ENCODE measurements around the gene FOXP1. TPM values are rescaled to one million over a fixed set of nuclear protein-coding genes. Genes with fewer than 3 reads are reported as not detected.

FOXP1 gene
- total RNA-seq, 4 donors from 2014 or later: 86.4 to 107 (median 93.8) TPM

DNA sequence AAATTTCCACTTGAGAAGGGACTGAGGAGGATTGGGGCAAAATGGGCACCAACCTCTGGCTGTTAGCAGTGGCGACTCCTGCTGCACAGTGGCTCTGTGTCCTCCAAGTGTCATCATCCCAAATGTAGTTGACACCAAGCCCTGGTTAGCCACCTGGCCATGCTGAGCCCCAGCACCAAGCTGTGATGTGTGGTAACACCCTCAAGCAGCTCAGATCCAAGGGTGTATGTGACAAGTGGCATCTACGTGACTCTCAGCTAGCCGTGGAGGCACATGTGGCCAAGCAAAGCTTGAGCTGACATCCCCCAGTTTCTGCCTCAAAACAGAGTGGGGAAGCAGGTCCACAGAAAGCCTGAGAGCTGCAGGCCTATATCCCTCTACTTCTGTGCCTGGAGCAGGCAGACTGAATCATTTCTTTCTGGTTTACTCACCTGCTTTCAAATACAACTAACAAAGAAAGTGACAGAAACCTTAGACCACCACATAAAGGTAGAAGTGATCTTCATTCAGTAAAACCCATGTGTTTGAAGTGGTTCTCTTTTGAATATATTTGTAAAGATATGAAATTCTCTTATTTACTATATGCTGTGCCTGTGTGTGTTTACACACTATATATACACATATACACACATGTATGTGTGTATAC is 40.0 kb downstream of the FOXP1 start:
- TF ChIP-seq, protein P1, sequence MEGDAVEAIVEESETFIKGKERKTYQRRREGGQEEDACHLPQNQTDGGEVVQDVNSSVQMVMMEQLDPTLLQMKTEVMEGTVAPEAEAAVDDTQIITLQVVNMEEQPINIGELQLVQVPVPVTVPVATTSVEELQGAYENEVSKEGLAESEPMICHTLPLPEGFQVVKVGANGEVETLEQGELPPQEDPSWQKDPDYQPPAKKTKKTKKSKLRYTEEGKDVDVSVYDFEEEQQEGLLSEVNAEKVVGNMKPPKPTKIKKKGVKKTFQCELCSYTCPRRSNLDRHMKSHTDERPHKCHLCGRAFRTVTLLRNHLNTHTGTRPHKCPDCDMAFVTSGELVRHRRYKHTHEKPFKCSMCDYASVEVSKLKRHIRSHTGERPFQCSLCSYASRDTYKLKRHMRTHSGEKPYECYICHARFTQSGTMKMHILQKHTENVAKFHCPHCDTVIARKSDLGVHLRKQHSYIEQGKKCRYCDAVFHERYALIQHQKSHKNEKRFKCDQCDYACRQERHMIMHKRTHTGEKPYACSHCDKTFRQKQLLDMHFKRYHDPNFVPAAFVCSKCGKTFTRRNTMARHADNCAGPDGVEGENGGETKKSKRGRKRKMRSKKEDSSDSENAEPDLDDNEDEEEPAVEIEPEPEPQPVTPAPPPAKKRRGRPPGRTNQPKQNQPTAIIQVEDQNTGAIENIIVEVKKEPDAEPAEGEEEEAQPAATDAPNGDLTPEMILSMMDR (IDR thresholded peaks at IDR 0.05): no peak
- TF ChIP-seq POLR2A (IDR thresholded peaks at IDR 0.05) (no peak), EP300 (IDR thresholded peaks at IDR 0.05) (no peak)
- Histone ChIP-seq H3K27ac (peak overlapping the region in 3 of 4 donors; percentile 19 to 71 (median 55)), H3K4me3 (peak overlapping the region in 1 of 4 donors; percentile 9)

DNA sequence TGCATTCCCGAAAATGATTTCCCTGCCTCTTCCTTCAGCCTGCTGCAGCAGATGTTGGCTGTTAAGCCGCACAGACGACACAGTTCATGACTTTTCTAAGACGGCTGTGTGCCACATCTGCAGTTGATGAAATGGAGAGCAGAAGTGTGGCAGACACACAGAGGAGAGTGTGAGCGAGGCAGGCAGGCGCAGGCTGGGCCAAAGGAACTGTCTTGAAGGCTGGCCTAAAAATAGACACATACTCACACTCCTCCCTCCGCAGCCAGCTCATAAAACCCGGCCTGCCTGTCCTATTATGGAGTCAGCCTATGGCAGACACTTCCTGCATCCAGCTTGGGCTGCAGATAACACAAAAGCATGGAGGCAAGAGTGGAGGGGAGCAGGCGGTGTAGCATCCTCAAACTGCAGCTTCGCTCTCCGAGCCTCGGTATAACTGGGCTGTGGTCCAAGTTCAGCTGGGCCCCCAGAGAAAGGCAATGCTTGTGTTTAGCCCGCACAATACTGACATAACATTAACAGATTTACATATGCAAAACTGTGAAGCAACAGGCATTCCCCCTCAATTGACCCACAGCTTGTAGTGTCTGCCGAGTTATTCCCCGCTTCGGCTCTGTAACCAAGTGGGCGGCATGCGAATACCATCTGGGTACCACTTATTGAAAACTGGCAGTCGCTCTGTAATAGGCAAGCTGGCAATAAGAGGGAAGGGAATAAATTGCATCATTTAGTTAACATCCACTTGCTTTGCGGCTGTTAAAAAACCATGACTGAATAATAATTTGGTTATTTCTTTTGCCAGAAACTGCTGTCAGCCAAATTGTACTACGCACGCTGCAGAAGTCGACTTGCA is 40.8 kb downstream of the FOXP1 start:
- Histone ChIP-seq H3K4me3 (peak overlapping the region in 3 of 4 donors; percentile 9 to 35 (median 17)), H3K9me3 (no peaks in the 10 kb centered on the region), H3K27me3 (no peaks in the 10 kb centered on the region), H3K4me1 (peaks cover 0 to 36% (median 10%) of the 10 kb centered on the region in 4 donors), H3K27ac (peak overlapping the region in 3 of 4 donors; percentile 10 to 71 (median 55)), H3K36me3 (no peaks in the 10 kb centered on the region)
- TF ChIP-seq, protein P1 (IDR thresholded peaks at IDR 0.05): no peak
- TF ChIP-seq EP300 (IDR thresholded peaks at IDR 0.05): peak in 1 of 2 donors; percentile 69
- peak; percentile 60 to 68 for DNase-seq (ENCODE audit: low spot score in 2 of 2)
- WGBS, 2 donors: 22 to 25% methylated on average over 23 of the region's 23 CpGs

More for the DNA sequence above, 40.0 kb downstream of the FOXP1 start:
- Histone ChIP-seq H3K27me3 (no peaks in the 10 kb centered on the region), H3K36me3 (no peaks in the 10 kb centered on the region), H3K9me3 (no peaks in the 10 kb centered on the region), H3K4me1 (peaks cover 0 to 41% (median 10%) of the 10 kb centered on the region in 4 donors)
- no peak for DNase-seq (ENCODE audit: low spot score in 2 of 2)
- WGBS, 2 donors: 24 to 56% methylated on average over 3 of the region's 3 CpGs

DNA sequence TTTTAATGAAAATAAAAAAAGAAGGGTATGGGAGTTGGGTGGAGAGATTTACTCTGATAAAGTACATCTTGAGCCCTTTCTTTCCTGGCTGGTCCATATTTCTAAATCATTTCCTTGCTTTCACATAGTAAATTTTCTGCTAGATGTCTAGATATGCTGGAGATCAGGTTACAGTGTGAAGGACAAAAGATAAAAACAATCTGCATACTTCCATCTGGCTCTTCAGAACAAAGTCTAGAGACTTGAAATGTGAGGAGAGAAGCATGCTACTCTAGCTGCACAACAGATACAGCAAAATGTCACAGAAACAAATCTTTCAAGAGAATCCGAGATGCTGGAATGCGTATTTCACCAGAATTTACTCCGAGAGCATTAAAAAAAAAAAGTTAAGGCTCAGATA is 42.2 kb downstream of the FOXP1 start:
- DNase-seq (ENCODE audit: low spot score in 2 of 2): no peak
- Histone ChIP-seq H3K27ac (peak overlapping the region in 1 of 4 donors; percentile 1), H3K9me3 (no peaks in the 10 kb centered on the region), H3K36me3 (no peaks in the 10 kb centered on the region), H3K27me3 (no peaks in the 10 kb centered on the region), H3K4me3 (no peak overlapping the region), H3K4me1 (peaks cover 0 to 46% (median 10%) of the 10 kb centered on the region in 4 donors)
- TF ChIP-seq EP300 (IDR thresholded peaks at IDR 0.05) (no peak), POLR2A (IDR thresholded peaks at IDR 0.05) (no peak)
- TF ChIP-seq, protein P1 (IDR thresholded peaks at IDR 0.05): no peak
- 40 to 45% methylated on average over 3 of the region's 3 CpGs for WGBS, 2 donors

DNA sequence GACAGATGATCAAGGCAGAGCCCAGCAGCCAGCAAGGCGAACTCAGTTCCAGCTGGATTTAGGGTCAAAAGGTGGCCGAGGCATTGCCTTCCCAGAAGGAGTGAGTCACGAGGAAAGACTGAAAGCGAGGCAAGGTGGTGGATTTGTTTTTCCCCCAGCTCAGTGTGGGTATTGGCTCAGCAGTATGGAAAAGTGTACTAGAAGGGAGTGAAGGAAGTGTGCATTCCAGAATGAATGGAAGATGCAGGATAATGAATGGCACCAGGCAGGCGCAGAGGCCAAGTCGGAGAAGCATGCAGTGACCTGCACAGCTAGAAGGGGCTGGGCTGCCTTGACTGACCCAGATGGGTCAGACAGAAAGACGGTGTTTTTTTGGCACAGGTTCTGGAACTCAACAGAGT is 46.3 kb downstream of the FOXP1 start:
- 65 to 75% methylated on average over 7 of the region's 7 CpGs for WGBS, 2 donors
- no peaks in the 10 kb centered on the region for H3K9me3 ChIP-seq
- DNase-seq (ENCODE audit: low spot score in 2 of 2): peak in 1 of 2 donors; percentile 50
- peaks cover 0 to 43% (median 4%) of the 10 kb centered on the region in 4 donors for H3K4me1 ChIP-seq
- no peaks in the 10 kb centered on the region for H3K27me3 ChIP-seq
- H3K4me3 ChIP-seq: no peak overlapping the region
- H3K27ac ChIP-seq: peak overlapping the region in 1 of 4 donors; percentile 52
- TF ChIP-seq, protein P1 (IDR thresholded peaks at IDR 0.05): no peak
- TF ChIP-seq POLR2A (IDR thresholded peaks at IDR 0.05) (no peak), EP300 (IDR thresholded peaks at IDR 0.05) (peak in 1 of 2 donors; percentile 70)
- H3K36me3 ChIP-seq: no peaks in the 10 kb centered on the region
